Coronary artery (tissue), 2 donors: ENCODE data around the gene ISLR.

Source experiments
- DNase-seq: peaks from one replicate; pipeline ENCODE4 v3.0.0-alpha.2; 2017; ENCODE audit warnings: low spot score
- H3K27ac ChIP-seq, 2 donors: fragments of 200-600 bp; sonication (generic); one replicate each; pipeline ENCODE4 v1.5.1; 2016 to 2019
- H3K4me3 ChIP-seq: fragments of 200-600 bp; sonication (generic); 2 replicates; pipeline ENCODE4 v1.5.1; 2016; ENCODE audit warnings: mild to moderate bottlenecking, moderate library complexity
- TF ChIP-seq, protein P1 (sequence below): fragments of 200-600 bp; sonication (generic); IDR thresholded peaks from one replicate; pipeline ENCODE4 v1.5.1; 2019; ENCODE audit warnings: antibody characterized with exemption

Gene ISLR

DNA sequence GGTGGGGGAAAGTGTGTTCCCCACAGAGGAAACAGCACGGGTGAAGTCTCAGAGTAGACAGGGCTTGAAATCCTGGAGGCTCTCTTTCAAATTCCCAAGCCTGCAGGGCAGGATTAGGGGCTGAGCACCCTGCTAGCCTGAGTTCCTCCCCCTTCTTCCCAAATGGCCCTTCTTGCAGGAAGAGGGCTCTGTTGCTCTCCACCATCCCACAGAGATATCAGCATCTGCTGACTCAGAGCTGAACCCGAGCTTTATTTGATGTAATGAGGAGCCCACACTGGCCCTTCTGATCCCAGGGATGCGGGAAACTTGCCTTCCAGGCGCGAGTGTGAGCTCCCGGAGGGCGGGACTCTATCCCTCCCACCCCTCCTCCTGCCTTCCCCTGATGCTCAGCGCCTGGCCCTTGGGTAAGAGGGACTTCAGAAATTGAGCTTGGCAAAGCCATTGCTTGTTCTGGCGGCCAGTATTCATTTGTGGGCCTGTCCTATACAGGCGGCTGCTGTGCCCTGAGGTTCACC lies 30.5 kb downstream of the ISLR start:
- Histone ChIP-seq H3K4me3 (no peak overlapping the region), H3K27ac (peak overlapping the region; percentile 51 to 66)
- DNase-seq: peak; percentile 85
- TF ChIP-seq, protein P1, sequence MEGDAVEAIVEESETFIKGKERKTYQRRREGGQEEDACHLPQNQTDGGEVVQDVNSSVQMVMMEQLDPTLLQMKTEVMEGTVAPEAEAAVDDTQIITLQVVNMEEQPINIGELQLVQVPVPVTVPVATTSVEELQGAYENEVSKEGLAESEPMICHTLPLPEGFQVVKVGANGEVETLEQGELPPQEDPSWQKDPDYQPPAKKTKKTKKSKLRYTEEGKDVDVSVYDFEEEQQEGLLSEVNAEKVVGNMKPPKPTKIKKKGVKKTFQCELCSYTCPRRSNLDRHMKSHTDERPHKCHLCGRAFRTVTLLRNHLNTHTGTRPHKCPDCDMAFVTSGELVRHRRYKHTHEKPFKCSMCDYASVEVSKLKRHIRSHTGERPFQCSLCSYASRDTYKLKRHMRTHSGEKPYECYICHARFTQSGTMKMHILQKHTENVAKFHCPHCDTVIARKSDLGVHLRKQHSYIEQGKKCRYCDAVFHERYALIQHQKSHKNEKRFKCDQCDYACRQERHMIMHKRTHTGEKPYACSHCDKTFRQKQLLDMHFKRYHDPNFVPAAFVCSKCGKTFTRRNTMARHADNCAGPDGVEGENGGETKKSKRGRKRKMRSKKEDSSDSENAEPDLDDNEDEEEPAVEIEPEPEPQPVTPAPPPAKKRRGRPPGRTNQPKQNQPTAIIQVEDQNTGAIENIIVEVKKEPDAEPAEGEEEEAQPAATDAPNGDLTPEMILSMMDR: no peak

DNA sequence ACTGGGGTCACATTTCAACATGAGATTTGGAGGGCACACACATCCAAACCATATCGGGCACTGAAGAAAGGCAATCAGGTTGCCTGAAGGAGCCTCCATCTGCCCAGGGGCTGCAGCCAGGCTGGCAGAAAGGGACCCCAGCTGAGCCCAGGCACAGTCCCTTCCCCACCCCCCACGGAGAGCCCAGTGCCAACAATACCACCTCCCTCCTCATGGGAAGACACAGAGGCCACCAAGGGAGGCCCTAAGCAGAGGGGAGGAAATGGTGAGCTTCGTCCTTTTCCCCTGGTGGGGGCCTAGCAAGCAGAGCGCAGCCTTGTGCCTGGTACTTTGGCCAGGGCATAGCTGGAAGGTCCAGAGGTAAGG lies 32.1 kb downstream of the ISLR start:
- no peak for DNase-seq
- no peak overlapping the region for H3K27ac ChIP-seq
- TF ChIP-seq, protein P1: no peak
- H3K4me3 ChIP-seq: no peak overlapping the region

DNA sequence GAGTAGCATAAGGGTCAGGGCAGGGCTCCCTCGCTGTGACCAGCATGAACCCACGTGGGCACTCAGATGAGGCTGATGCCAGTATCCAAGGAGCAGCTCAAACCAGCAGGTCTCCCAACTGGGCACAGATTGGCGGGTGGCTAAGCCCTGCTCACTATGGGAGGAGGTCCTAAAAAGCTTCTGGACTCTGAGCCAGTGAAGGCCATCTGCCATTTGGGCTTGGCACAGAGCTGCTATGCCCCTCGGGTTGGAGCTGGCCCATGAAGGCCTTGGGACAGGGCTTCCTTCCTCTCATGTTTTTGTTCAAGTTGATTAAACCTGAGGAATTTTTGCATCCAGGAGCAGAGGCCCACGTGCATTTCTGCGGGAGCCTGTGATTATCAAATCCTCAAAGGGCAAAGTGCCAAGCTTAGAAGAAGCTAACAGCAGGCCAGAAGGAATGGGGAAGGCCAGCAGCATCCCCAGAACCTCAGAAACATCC lies 33.3 kb downstream of the ISLR start:
- TF ChIP-seq, protein P1: no peak
- H3K4me3 ChIP-seq: no peak overlapping the region
- H3K27ac ChIP-seq: peak overlapping the region in 1 of 2 donors; percentile 0
- DNase-seq: no peak

DNA sequence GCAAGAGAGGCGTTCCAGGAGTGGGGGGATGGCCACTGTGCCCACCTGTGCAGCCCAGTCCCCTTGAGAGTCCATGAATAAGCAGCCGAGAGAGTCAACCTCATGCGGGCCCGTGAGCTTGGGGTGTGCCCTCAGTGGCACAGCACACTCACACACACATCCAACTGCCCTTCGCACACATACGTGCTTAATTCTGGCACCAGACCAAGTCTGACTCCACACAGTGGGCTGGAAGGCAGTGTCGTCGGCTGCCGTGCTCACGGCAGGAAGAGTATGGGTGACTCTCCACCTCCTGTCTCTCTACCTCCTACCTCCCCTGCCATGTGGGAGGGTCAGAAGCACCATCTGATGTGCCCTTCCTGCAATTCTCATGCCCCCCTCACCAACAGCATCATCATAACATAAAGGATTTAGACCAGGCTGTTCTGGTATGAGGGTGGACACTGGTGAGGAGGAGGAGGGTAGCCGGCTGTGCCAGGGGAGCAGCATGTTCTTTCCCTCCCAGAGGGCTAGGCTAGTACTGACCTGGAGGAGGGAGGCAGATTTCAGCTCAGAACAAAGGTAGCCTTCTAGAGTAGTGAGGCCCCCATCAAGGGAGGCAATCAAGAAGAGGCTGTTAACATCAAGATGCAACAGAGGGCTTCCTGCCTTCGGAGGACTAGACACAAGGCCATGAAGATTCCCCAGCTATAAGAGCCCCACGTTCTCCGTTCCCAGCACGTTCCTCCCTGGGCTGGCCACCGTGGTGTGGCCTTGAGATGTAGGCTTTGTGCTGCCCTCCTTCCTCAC lies 34.3 kb downstream of the ISLR start:
- H3K27ac ChIP-seq: no peak overlapping the region

DNA sequence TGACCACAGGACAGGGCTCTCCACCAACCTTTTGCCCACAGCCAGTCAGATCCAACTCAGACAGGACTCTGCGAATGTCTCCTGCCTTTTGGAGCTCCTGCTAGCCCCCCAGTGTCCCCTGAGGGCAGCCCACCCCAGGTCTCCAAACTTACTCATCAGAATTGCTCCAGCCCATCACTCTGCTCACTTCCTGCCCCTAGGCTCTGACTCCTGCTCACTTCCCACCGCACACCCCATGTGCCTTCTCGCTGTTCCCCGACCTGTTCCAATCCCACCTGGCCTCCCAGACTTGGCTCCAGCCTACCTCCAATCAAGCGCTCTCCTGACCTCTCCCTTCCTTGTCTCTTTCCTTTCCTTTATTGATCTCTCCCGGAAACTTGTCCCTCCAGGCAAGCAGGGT lies 35.0 kb downstream of the ISLR start:
- DNase-seq: no peak
- no peak overlapping the region for H3K27ac ChIP-seq
- no peak overlapping the region for H3K4me3 ChIP-seq
- TF ChIP-seq, protein P1: no peak

More for the DNA sequence above, 34.3 kb downstream of the ISLR start:
- no peak overlapping the region for H3K4me3 ChIP-seq
- TF ChIP-seq, protein P1: no peak
- DNase-seq: no peak

DNA sequence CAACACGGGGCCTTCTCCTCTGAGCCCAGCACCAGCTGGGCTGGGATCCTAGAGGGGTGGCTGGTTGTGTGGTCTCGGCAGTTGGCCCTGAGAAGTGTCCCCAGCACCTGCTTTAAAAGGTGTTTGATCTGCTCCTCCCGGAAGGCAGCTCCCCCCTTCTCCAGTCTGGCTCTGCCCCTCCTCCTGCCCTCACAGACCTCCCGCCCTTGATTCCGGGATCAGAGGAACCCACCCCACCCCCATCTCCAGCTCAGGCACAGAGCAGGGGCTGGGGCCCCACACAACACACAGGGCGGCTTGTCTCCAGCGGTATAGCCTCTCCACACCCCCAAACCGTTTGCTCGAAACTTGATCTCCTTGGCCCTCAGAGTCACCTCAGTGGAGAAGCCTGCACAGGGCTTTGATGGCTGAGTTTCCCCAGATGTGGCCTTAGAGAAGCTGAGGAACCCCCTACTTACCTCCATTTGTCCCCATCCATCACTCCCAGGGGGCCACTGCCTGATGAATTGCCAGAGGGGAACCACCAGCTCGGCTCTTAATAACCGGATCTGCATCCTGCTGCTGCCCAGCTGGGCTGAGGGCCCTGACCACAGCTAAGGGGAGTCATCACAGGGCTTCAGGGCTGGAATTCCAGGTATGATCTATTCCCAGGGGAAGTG lies 35.5 kb downstream of the ISLR start:
- TF ChIP-seq, protein P1: no peak
- Histone ChIP-seq H3K4me3 (no peak overlapping the region), H3K27ac (peak overlapping the region in 1 of 2 donors; percentile 37)
- no peak for DNase-seq
